GM19239 (cell line): ENCODE measurements around the gene MARCHF2.

Experiments used
- DNase-seq: peaks from one replicate; pipeline ENCODE4 v3.0.0; 2011; ENCODE audit warnings: low spot score; ENCODE audit not compliant: insufficient read length
- FAIRE-seq: peaks from 2 replicates; lab custom pipeline; 2011; peaks lifted over from hg19 to GRCh38; lab: Jason Lieb, UNC

Gene MARCHF2

GRCh38 chr19:8386990-8387389, 26.1 kb upstream of the MARCHF2 start:
- no peak for DNase-seq
- no peak for FAIRE-seq

GRCh38 chr19:8387688-8388611, 25.2 kb upstream of the MARCHF2 start:
- DNase-seq (no peak), FAIRE-seq (no peak)

- no peak for DNase-seq
- no peak for FAIRE-seq
These were observed 24.5 kb upstream of the MARCHF2 start for GRCh38 chr19:8388612-8388958.

DNA sequence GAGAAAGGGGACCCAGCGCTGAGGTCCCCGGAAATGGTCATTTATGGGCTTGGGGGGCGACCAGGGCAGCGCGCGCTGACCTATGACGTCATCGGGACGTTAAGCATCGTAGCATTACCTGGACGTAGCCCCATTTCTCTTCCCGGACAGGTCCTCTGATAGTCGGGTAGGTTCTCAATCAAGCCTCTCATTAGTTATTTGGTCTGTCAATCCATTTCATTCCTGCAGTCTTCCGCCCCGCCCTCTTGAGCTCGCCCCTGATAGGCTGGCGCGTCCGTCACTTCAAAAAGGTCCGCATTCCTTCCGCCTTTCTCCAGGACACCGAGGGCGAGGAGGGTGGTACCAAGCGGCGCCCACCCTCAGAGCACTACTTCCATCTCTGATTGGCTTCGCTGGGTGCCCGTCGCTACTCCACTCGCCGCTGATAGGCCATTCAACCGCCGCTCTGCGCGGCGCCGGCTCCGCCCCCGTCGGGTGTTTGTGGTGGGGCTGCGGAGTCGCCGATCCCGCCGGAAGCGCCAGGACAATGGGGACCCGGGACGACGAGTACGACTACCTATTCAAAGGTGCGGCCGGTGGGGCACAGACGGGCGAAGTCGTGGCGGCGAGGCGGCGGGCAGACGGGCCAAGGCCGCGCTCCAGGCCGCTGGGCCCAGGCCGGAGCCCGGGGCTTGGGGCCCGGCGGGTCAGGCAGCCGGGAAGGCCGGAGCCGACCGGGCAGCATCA, 23.1 kb upstream of the MARCHF2 start, which contains the start of gene RAB11B:
TSS of gene RAB11B (plus strand) at position 470 of the 726 bp plus-strand sequence. CDS start at position 527, 57 bp downstream.
- DNase-seq, result peak; percentile 96
- FAIRE-seq, result peak; percentile 99

DNA sequence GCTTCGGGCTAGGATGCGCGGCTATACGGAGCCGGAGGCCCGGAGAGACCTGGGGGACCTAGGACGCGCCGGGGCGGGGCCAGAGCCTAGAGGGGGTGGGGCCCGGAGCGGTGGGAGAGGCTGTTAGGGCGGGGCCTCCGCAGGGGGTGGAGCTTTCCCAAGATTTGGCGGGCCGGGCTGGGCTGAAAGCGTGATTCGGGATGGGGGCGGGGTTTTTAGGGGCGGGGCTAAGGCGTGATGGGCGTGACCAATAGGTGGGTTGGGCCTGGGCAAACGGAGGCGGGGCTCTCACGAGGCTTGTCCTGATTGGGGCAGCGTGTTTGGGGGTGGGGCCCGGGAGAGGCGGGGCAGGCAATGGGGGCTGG, 22.5 kb upstream of the MARCHF2 start:
- FAIRE-seq (peak; percentile 78), DNase-seq (peak; percentile 89)

- FAIRE-seq (no peak), DNase-seq (no peak)
These were observed 21.7 kb upstream of the MARCHF2 start for GRCh38 chr19:8391198-8392016.

DNA sequence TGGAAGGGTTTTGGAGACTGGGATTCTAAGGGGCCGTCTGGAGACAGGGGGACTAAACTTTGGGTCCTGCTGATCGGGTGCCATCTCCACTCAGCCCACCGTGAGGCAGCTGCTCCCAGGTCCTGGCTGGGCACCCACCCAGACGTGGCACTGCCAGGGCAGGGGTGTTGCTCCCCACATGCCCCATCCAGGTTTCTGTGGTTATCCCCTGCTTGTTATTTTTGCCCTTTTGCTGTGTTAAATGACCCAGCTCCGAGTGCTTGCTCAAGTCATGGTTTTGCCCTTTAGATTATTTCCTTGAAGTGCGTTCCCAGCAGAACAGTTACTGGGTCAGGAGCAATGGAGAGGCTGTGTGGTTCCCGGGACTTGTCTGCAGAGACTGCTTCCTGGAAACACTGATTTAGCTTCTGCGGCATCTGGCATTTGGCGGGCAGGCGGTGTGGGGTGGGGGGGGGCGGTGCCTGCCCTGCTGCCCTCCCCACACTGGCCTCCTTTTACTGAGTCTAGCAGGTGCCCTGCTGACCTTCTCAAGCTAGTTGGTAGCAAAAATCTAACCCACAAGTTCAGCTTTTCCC, 21.0 kb upstream of the MARCHF2 start:
- no peak for FAIRE-seq
- DNase-seq, result no peak

GRCh38 chr19:8393192-8393870, 19.8 kb upstream of the MARCHF2 start:
- FAIRE-seq (no peak), DNase-seq (no peak)

GRCh38 chr19:8393871-8394250, 19.2 kb upstream of the MARCHF2 start:
- no peak for FAIRE-seq
- DNase-seq, result no peak

DNA sequence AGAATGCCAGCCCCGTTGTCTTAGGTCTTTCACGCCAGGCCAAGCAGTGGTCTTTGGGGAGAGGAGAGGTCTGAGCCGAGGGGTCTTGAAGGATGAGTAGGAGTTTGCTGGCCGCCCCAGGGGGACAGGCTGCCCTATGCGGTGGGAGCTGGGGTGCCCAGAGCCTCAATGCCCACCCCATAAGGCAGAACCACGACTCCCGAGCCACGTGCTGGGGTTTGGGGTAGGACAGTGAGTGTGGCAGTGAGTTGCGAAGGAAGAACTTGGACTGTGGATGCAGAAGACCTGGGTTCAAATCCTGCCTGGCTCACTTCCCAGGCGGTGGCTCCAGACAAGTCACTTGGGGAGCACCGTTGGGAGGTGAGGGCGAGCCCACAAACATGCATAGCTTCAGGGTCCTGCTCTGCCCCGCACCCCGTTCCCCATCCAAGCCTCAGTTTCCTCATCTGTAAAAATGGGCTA, 17.5 kb upstream of the MARCHF2 start:
- DNase-seq (no peak), FAIRE-seq (no peak)

GRCh38 chr19:8396185-8396562, 16.9 kb upstream of the MARCHF2 start:
- DNase-seq (no peak), FAIRE-seq (no peak)

- no peak for FAIRE-seq
- peak; percentile 61 for DNase-seq
These were observed 16.4 kb upstream of the MARCHF2 start for GRCh38 chr19:8396563-8397203.

- DNase-seq (no peak), FAIRE-seq (no peak)
These were observed 15.8 kb upstream of the MARCHF2 start for GRCh38 chr19:8397271-8397670.

- FAIRE-seq, result no peak
- no peak for DNase-seq
These were observed 15.3 kb upstream of the MARCHF2 start for GRCh38 chr19:8397746-8398310.

DNA sequence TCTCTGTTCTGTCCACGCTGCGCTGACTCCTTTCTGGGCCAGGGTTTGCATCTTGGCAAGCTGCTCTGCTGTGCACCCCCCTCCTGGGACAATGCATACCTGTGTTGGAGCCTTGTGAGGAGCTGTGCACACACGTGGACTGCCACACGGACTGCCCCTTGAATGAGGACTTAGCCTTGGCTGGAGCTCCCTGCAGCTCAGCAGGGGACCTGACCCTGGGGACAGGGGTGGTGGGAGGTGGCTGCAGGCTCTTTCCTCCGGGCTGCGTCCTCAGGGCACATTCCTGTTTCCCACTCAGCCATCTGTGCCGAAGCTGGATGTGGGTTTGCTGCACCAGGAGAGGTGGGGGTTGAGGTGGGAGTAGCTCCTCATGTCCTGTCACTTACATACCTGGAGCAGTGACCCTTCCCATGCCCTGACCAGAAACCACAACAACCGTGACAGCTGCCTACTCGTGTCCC, 14.8 kb upstream of the MARCHF2 start:
- FAIRE-seq, result no peak

DNA sequence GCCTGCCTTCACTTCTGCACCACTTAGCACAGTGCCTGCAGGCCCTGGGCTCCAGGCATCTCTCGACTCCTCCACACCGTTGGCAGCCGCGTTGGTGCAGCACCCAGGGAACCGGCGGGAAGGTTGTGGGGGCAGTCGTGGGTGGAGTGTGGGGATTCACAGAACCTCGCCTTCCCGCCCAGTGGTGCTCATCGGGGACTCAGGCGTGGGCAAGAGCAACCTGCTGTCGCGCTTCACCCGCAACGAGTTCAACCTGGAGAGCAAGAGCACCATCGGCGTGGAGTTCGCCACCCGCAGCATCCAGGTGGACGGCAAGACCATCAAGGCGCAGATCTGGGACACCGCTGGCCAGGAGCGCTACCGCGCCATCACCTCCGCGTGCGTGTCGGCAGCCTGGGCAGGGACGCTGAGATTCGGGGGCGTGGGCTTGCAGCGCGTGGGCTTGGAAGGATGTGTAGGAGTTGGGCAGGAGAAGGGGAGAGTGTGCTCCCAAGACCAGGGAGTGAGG, 13.4 kb upstream of the MARCHF2 start:
- no peak for DNase-seq
- FAIRE-seq, result no peak

More for the DNA sequence above, 14.8 kb upstream of the MARCHF2 start:
- DNase-seq, result no peak

- DNase-seq (no peak), FAIRE-seq (no peak)
These were observed 11.1 kb upstream of the MARCHF2 start for GRCh38 chr19:8401981-8402411.

DNA sequence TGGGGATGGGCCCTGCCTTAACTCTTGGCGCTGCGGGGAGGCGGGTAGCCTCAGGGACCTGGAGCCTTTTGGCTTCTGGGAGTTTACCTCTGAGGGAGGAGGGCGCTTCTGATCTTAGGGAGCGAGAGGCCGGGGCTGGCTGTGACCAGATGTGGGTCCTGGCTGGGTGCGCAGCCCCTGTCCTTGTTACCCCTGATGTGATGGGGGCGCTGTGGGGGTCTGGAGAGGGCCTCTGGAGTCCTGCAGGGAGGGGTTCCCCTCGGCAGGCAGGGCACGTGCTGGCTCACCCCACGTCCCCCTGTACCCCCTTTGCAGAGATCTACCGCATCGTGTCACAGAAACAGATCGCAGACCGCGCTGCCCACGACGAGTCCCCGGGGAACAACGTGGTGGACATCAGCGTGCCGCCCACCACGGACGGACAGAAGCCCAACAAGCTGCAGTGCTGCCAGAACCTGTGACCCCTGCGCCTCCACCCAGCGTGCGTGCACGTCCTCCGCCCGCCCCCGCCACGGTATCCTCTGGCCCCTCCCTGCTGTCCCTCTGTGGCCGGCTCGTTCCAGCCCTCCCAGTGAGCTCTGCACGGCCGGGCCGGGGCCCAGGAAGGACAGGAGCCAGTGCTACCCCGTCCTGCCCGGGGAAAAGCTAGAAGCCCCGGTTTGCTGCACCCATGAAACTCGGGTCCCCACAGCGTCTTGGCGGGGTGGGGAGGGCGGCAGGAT, 9.8 kb upstream of the MARCHF2 start:
- FAIRE-seq, result no peak

More for the DNA sequence above, 9.8 kb upstream of the MARCHF2 start:
- no peak for DNase-seq
